K562 (cell line): ENCODE results near the gene FGF12. TPM values are rescaled to one million over a fixed set of nuclear protein-coding genes. Genes with fewer than 3 reads are reported as not detected.

Source experiments
- ATAC-seq: fragments of 200-7000 bp; cut with Tn5 transposase; 3 replicates; pipeline ENCODE4 v1.9.1; 2020; ENCODE audit warnings: moderate library complexity
- BruUV-seq: library from RNA; stranded (reverse); fragments of 400-500 nt; replicated peaks from 2 replicates; lab custom pipeline; 2021; lab: Mats Ljungman, UMichigan
- CTCF ChIA-PET: fragments of 300-600 bp; formaldehyde crosslinking; extraction: SDS; loops from one replicate; lab custom pipeline; 2021; ENCODE audit warnings: low intra/inter-chr PET ratio; lab: Yijun Ruan, JAX
- POLR2A ChIA-PET: fragments of 300-600, 350-650 bp; sonication (Branson Sonifier 250); formaldehyde crosslinking; extraction: SDS; loops from one replicate; lab custom pipeline; 2021; ENCODE audit warnings: antibody characterized with exemption, inconsistent platforms; lab: Yijun Ruan, JAX
- DNase-seq, 4 experiments: peaks; one replicate each; pipeline versions ENCODE4 v3.0.0 to v3.0.0-alpha.2; 2011 to 2018; ENCODE audit warnings: low spot score in 3 of 4, mixed read lengths in 3 of 4; ENCODE audit errors: extremely low read depth in 1 of 4
- FAIRE-seq: peaks from 2 replicates; lab custom pipeline; 2011; peaks lifted over from hg19 to GRCh38; lab: Jason Lieb, UNC
- H2AFZ ChIP-seq: 2 replicates; pipeline ENCODE4 v1.6.0; 2011; ENCODE audit warnings: low read depth, low read length, control low read depth, inconsistent platforms
- H3K27ac ChIP-seq: fragments of 200-600 bp; 3 replicates; pipeline ENCODE4 v1.8.0; 2011; ENCODE audit warnings: low read depth, mild to moderate bottlenecking, control low read depth, inconsistent platforms, low read length, moderate library complexity, mixed read lengths; ENCODE audit errors: extremely low read depth
- H3K27me3 ChIP-seq, 2 experiments: fragments of 300-600 bp in 1 of 2; 2 replicates in 1 of 2; 3 replicates in 1 of 2; pipeline versions ENCODE4 v1.6.0 to v1.8.0; 2011; ENCODE audit warnings: inconsistent platforms in 2 of 2, low read length in 2 of 2, mild to moderate bottlenecking in 1 of 2, mixed read lengths in 1 of 2, moderate library complexity in 1 of 2; ENCODE audit not compliant: control insufficient read depth in 2 of 2, insufficient read depth in 2 of 2
- H3K36me3 ChIP-seq: fragments of 300-600 bp; 3 replicates; pipeline ENCODE4 v1.8.0; 2011; ENCODE audit warnings: mild to moderate bottlenecking, low read length, inconsistent platforms; ENCODE audit not compliant: control insufficient read depth, insufficient read depth
- H3K4me1 ChIP-seq, 2 experiments: fragments of 200-600 bp in 1 of 2; replicated peaks in 1 of 2; 2 replicates in 1 of 2; 3 replicates in 1 of 2; pipeline versions ENCODE4 v1.5.1 to v1.8.0; 2011; ENCODE audit warnings: inconsistent platforms in 2 of 2, low read length in 2 of 2, mild to moderate bottlenecking in 1 of 2, mixed read lengths in 1 of 2, moderate library complexity in 1 of 2; ENCODE audit not compliant: control insufficient read depth in 2 of 2, insufficient read depth in 2 of 2
- H3K4me2 ChIP-seq: 2 replicates; pipeline ENCODE4 v1.6.1; 2011; ENCODE audit warnings: low read length, control low read depth, inconsistent platforms, mixed read lengths; ENCODE audit not compliant: insufficient read depth
- H3K4me3 ChIP-seq: fragments of 200-600 bp; sonication (generic), shearing (Covaris generic); 2 replicates; pipeline ENCODE4 v1.5.1; 2016; ENCODE audit warnings: control low read depth, inconsistent platforms
- H3K79me2 ChIP-seq: fragments of 200-600 bp; 3 replicates; pipeline ENCODE4 v1.8.0; 2011; ENCODE audit warnings: low read length, inconsistent platforms; ENCODE audit not compliant: control insufficient read depth, insufficient read depth
- H3K9ac ChIP-seq, 2 experiments: 2 replicates each; pipeline versions ENCODE4 v1.6.0 to v1.6.1; 2011; ENCODE audit warnings: low read depth in 2 of 2, low read length in 2 of 2, control low read depth in 1 of 2, inconsistent platforms in 1 of 2, mild to moderate bottlenecking in 1 of 2, mixed read lengths in 1 of 2; ENCODE audit not compliant: insufficient read depth in 1 of 2
- H3K9me1 ChIP-seq: one replicate; pipeline ENCODE4 v1.6.0; 2011; ENCODE audit warnings: inconsistent platforms, mild to moderate bottlenecking, low read length, moderate library complexity; ENCODE audit not compliant: control insufficient read depth, insufficient read depth
- H3K9me3 ChIP-seq: replicated peaks from 2 replicates; pipeline ENCODE4 v1.5.1; 2011; ENCODE audit warnings: low read depth, low read length, inconsistent platforms; ENCODE audit not compliant: control insufficient read depth, insufficient read depth
- H4K20me1 ChIP-seq: replicated peaks from 2 replicates; pipeline ENCODE4 v1.6.1; 2011; ENCODE audit warnings: low read length, inconsistent platforms, mixed read lengths; ENCODE audit not compliant: control insufficient read depth, insufficient read depth
- ARID1B ChIP-seq: fragments of 450-650 bp; IDR thresholded peaks from 2 replicates; pipeline ENCODE4 v1.6.1; 2016; ENCODE audit warnings: antibody characterized with exemption, mild to moderate bottlenecking, inconsistent platforms
- CC2D1A ChIP-seq: fragments of 450-650 bp; IDR thresholded peaks from 2 replicates; pipeline ENCODE4 v1.6.1; 2017; ENCODE audit warnings: mild to moderate bottlenecking
- FIP1L1 ChIP-seq: fragments of 200-400 bp; formaldehyde crosslinking; IDR thresholded peaks from 2 replicates; pipeline ENCODE4 v1.6.1; 2018; ENCODE audit warnings: mild to moderate bottlenecking, low read depth, low read length; ENCODE audit not compliant: poor library complexity, severe bottlenecking
- FOXA1 ChIP-seq: fragments of 450-650 bp; IDR thresholded peaks from 2 replicates; pipeline ENCODE4 v1.6.1; 2016; ENCODE audit warnings: mild to moderate bottlenecking, borderline replicate concordance
- HCFC1 ChIP-seq: IDR thresholded peaks from 2 replicates; pipeline ENCODE4 v1.6.1; 2012; ENCODE audit warnings: low read depth, low read length, improper control_type of control experiment
- IRF2 ChIP-seq: sonication (generic); formaldehyde crosslinking; IDR thresholded peaks from 2 replicates; pipeline ENCODE4 v1.8.1; 2022; ENCODE audit warnings: mild to moderate bottlenecking, missing genetic modification reagents
- PHB2 ChIP-seq: fragments of 450-650 bp; IDR thresholded peaks from 2 replicates; pipeline ENCODE4 v1.6.1; 2017; ENCODE audit warnings: low read depth
- SLC30A9 ChIP-seq: fragments of 250-450 bp; sonication (Bioruptor Pico); IDR thresholded peaks from 2 replicates; pipeline ENCODE4 v1.8.0; 2022; ENCODE audit warnings: mild to moderate bottlenecking, moderate library complexity
- ZNF232 ChIP-seq: sonication (generic); formaldehyde crosslinking; IDR thresholded peaks from 2 replicates; pipeline ENCODE4 v1.8.0; 2022; ENCODE audit warnings: mild to moderate bottlenecking, missing genetic modification reagents
- ZNF347 ChIP-seq: fragments of 450-650 bp; formaldehyde crosslinking; IDR thresholded peaks from 2 replicates; pipeline ENCODE4 v1.4.0; 2020; ENCODE audit warnings: low read depth, mild to moderate bottlenecking, moderate library complexity
- ZNF644 ChIP-seq: fragments of 200-800 bp; sonication (Bioruptor generic); IDR thresholded peaks from 2 replicates; pipeline ENCODE4 v1.6.1; 2016; ENCODE audit warnings: low read depth, missing genetic modification characterization, missing compliant biosample characterization
- WGBS: fragments of 100-300 bp; shearing (Covaris generic); methylation state at CpG from one replicate; pipeline ENCODE4 v1.1.6; 2016; ENCODE audit warnings: low coverage, mixed read lengths; ENCODE audit not compliant: insufficient coverage; ENCODE audit errors: missing lambda C conversion rate; 5-methylcytosine and 5-hydroxymethylcytosine counted together
- in situ Hi-C: fragments of 300-500 bp; cut with MboI; formaldehyde crosslinking; loops from 4 replicates; pipeline ENCODE4 v1.15.0; 2018; ENCODE audit warnings: inconsistent platforms, mixed read lengths
- intact Hi-C: fragments of 100-400 bp; cut with micrococcal nuclease; formaldehyde crosslinking; loops from 2 replicates; pipeline ENCODE4 v1.14.2; 2022
- polyA plus RNA-seq, 8 experiments: library from polyadenylated mRNA; depleted of rRNA in 4 of 8; stranded (reverse) in 5 of 8; unstranded in 3 of 8; fragments of >200 nt; fragmentation: Nextera tagmentation in 2 of 8; fragmentation: Illumina TruSeq in 1 of 8; extraction: Ambion mirVana in 2 of 8; extraction: Trizol in 1 of 8; gene quantifications; 2 replicates each; pipeline versions ENCODE4 v1.2.1 to v1.2.3, GENCODE V29; 2011 to 2014; ENCODE audit warnings: inconsistent platforms in 1 of 8, missing spikeins in 1 of 8
- total RNA-seq, 7 experiments: library from RNA; depleted of rRNA in 6 of 7; stranded (reverse); fragments of >200 nt in 6 of 7; fragmentation: Illumina TruSeq in 2 of 7; extraction: Trizol in 2 of 7; gene quantifications; 2 replicates each; pipeline versions ENCODE4 v1.2.1 to v1.2.3, GENCODE V29; 2011 to 2021; ENCODE audit warnings: low replicate concordance in 1 of 7
- TF ChIP-seq, protein P1 (sequence below): fragments of 250-450 bp; sonication (Bioruptor Pico); IDR thresholded peaks from 2 replicates; pipeline ENCODE4 v1.4.0; 2020; ENCODE audit warnings: mild to moderate bottlenecking, moderate library complexity
- TF ChIP-seq, protein P2 (sequence below): fragments of 450-650 bp; formaldehyde crosslinking; IDR thresholded peaks from 2 replicates; pipeline ENCODE4 v1.4.0; 2020; ENCODE audit warnings: mild to moderate bottlenecking, moderate library complexity

The FGF12 gene
- total and polyA plus RNA-seq, 9 of the 15 experiments (the other 6 are each of a cell fraction or from before 2014, with no cell fraction given), result not detected

DNA sequence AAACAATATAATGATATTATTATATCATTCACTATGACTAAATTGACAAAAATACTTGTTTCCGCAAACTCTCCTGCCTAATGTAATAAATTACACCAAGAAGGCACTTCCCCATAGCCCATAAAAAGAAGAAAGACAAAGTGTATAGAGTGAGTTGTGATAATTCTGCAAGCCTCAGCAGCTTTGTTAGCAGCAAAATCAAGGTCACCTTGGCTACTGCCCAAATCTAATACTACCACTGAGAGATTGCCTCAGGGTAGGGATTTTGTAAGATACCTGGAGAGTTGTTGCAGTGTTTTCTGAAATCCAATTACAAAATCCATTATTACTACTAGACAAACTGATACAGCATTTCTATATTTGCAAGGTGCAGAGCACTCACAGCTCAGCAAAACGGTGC is 503.5 kb downstream of the FGF12 start:
- H3K36me3 ChIP-seq, result no peaks in the 10 kb centered on the region
- H3K4me2 ChIP-seq, result no peak overlapping the region
- POLR2A ChIA-PET, result no interaction called here
- no peak overlapping the region for H3K27ac ChIP-seq
- peaks cover 1% of the 10 kb centered on the region; the same call in 1 of the 2 replicates for H3K9me3 ChIP-seq
- no peaks in the 10 kb centered on the region for H3K9me1 ChIP-seq
- no peak overlapping the region for H2AFZ ChIP-seq
- no peaks in the 10 kb centered on the region for H3K27me3 ChIP-seq
- TF ChIP-seq FIP1L1, result no peak
- no peak for TF ChIP-seq IRF2
- TF ChIP-seq, protein P1, sequence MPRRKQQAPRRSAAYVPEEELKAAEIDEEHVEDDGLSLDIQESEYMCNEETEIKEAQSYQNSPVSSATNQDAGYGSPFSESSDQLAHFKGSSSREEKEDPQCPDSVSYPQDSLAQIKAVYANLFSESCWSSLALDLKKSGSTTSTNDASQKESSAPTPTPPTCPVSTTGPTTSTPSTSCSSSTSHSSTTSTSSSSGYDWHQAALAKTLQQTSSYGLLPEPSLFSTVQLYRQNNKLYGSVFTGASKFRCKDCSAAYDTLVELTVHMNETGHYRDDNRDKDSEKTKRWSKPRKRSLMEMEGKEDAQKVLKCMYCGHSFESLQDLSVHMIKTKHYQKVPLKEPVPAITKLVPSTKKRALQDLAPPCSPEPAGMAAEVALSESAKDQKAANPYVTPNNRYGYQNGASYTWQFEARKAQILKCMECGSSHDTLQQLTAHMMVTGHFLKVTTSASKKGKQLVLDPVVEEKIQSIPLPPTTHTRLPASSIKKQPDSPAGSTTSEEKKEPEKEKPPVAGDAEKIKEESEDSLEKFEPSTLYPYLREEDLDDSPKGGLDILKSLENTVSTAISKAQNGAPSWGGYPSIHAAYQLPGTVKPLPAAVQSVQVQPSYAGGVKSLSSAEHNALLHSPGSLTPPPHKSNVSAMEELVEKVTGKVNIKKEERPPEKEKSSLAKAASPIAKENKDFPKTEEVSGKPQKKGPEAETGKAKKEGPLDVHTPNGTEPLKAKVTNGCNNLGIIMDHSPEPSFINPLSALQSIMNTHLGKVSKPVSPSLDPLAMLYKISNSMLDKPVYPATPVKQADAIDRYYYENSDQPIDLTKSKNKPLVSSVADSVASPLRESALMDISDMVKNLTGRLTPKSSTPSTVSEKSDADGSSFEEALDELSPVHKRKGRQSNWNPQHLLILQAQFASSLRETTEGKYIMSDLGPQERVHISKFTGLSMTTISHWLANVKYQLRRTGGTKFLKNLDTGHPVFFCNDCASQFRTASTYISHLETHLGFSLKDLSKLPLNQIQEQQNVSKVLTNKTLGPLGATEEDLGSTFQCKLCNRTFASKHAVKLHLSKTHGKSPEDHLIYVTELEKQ (CRISPR knock-in tag), result no peak
- no peak for TF ChIP-seq ZNF644
- no peak for TF ChIP-seq ZNF232 (CRISPR knock-in tag)
- no peak for TF ChIP-seq FOXA1
- no peak for TF ChIP-seq CC2D1A
- TF ChIP-seq PHB2, result no peak
- TF ChIP-seq ZNF347, result no peak
- no peak for TF ChIP-seq ARID1B
- no peak for TF ChIP-seq SLC30A9 (CRISPR knock-in tag)
- no peak for TF ChIP-seq HCFC1
- TF ChIP-seq, protein P2, sequence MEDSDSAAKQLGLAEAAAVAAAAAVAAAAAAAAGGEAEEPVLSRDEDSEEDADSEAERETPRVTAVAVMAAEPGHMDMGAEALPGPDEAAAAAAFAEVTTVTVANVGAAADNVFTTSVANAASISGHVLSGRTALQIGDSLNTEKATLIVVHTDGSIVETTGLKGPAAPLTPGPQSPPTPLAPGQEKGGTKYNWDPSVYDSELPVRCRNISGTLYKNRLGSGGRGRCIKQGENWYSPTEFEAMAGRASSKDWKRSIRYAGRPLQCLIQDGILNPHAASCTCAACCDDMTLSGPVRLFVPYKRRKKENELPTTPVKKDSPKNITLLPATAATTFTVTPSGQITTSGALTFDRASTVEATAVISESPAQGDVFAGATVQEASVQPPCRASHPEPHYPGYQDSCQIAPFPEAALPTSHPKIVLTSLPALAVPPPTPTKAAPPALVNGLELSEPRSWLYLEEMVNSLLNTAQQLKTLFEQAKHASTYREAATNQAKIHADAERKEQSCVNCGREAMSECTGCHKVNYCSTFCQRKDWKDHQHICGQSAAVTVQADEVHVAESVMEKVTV (CRISPR knock-in tag), result no peak
- TF ChIP-seq, all 486 proteins: peak for 0
- DNase-seq, result no peak
- intact Hi-C loops (no loop called here), in situ Hi-C loops (no loop called here)
- Histone ChIP-seq H3K4me1 (no peaks in the 10 kb centered on the region), H4K20me1 (no peaks in the 10 kb centered on the region), H3K9ac (no peak overlapping the region), H3K4me3 (no peak overlapping the region), H3K79me2 (no peaks in the 10 kb centered on the region)
- WGBS, result 20% methylated on average over 2 of the region's 2 CpGs
- BruUV-seq, result no TSS peak
- CTCF ChIA-PET, result no interaction called here
- ATAC-seq, result no peak
- no peak for FAIRE-seq
